Sigmoid colon (tissue), 4 donors: ENCODE results near the gene NAALADL2.

Experiments
- EP300 ChIP-seq, 4 donors: sonication (generic); formaldehyde crosslinking; IDR thresholded peaks; one replicate each; pipeline ENCODE4 v1.6.1; 2017; ENCODE audit warnings: antibody characterized with exemption in 4 of 4
- POLR2A ChIP-seq, 2 donors: fragments of 450-650 bp; IDR thresholded peaks; one replicate each; pipeline ENCODE4 v1.6.1; 2016; ENCODE audit warnings: antibody characterized with exemption in 2 of 2, mild to moderate bottlenecking in 2 of 2, moderate library complexity in 2 of 2
- TF ChIP-seq, protein P1 (sequence below), 4 experiments: fragments of 450-650 bp in 3 of 4; fragments of 200-600 bp in 1 of 4; IDR thresholded peaks; one replicate each; pipeline ENCODE4 v1.5.1; 2016 to 2019; ENCODE audit warnings: antibody characterized with exemption in 4 of 4, mild to moderate bottlenecking in 3 of 4, moderate library complexity in 2 of 4

- TF ChIP-seq, protein P1, sequence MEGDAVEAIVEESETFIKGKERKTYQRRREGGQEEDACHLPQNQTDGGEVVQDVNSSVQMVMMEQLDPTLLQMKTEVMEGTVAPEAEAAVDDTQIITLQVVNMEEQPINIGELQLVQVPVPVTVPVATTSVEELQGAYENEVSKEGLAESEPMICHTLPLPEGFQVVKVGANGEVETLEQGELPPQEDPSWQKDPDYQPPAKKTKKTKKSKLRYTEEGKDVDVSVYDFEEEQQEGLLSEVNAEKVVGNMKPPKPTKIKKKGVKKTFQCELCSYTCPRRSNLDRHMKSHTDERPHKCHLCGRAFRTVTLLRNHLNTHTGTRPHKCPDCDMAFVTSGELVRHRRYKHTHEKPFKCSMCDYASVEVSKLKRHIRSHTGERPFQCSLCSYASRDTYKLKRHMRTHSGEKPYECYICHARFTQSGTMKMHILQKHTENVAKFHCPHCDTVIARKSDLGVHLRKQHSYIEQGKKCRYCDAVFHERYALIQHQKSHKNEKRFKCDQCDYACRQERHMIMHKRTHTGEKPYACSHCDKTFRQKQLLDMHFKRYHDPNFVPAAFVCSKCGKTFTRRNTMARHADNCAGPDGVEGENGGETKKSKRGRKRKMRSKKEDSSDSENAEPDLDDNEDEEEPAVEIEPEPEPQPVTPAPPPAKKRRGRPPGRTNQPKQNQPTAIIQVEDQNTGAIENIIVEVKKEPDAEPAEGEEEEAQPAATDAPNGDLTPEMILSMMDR (IDR thresholded peaks at IDR 0.05): no peak
- no peak for TF ChIP-seq POLR2A (IDR thresholded peaks at IDR 0.05)
- TF ChIP-seq EP300 (IDR thresholded peaks at IDR 0.05): no peak
Observed at GRCh38 chr3:175679568-175679967, 820.4 kb downstream of the NAALADL2 start.
